OCI-M1 (cell line): Measurements from ENCODE around the gene SLC25A22.

Source experiments
- DNase-seq: peaks from one replicate; lab custom pipeline; 2025; lab: John Stamatoyannopoulos, UW

Gene SLC25A22

GRCh38 chr11:788953-789940, 8.8 kb downstream of the SLC25A22 start:
- DNase-seq = no peak

GRCh38 chr11:788009-788640, 10.0 kb downstream of the SLC25A22 start:
- no peak for DNase-seq

GRCh38 chr11:787084-787675, 10.9 kb downstream of the SLC25A22 start:
- DNase-seq = no peak

- DNase-seq = no peak
Measured at GRCh38 chr11:786235-787083, 11.6 kb downstream of the SLC25A22 start.

- DNase-seq = peak; percentile 70
Measured at GRCh38 chr11:783581-784015, 14.5 kb downstream of the SLC25A22 start.

- DNase-seq = no peak
Measured at GRCh38 chr11:782264-783174, 15.6 kb downstream of the SLC25A22 start.

- no peak for DNase-seq
Measured at GRCh38 chr11:779955-780532, 18.0 kb downstream of the SLC25A22 start.

GRCh38 chr11:778976-779954, 18.8 kb downstream of the SLC25A22 start:
- no peak for DNase-seq

GRCh38 chr11:777288-778255, 20.5 kb downstream of the SLC25A22 start, which contains the start of gene GATD1:
Gene GATD1, minus strand, starts transcription at chr11:777487. Its CDS starts 25 bp downstream, at chr11:777462.
- peak; percentile 93 for DNase-seq

- peak; percentile 58 for DNase-seq
Measured at GRCh38 chr11:776561-777287, 21.4 kb downstream of the SLC25A22 start.

- no peak for DNase-seq
Measured at GRCh38 chr11:776263-776560, 21.9 kb downstream of the SLC25A22 start.

GRCh38 chr11:774873-775592, 23.0 kb downstream of the SLC25A22 start:
- DNase-seq = no peak

- no peak for DNase-seq
Measured at GRCh38 chr11:773830-774229, 24.3 kb downstream of the SLC25A22 start.

- DNase-seq = no peak
Measured at GRCh38 chr11:773425-773824, 24.7 kb downstream of the SLC25A22 start.

GRCh38 chr11:772429-773390, 25.4 kb downstream of the SLC25A22 start:
- no peak for DNase-seq
